ENCODE data around the gene PARD3. TPM values are rescaled to one million over a fixed set of nuclear protein-coding genes. Genes with fewer than 3 reads are reported as not detected.
A peak's percentile ranks its signal among the peaks of the same experiment; 100 is the strongest.

The PARD3 gene
- total RNA-seq, 1 donor from 2014 or later, result 58.7 TPM

- no peaks in the 10 kb centered on the region for H3K36me3 ChIP-seq
- peaks cover 30% of the 10 kb centered on the region for H3K36me3 Mint-ChIP-seq
These were observed 703.9 kb downstream of the PARD3 start for GRCh38 chr10:34111179-34111578.

DNA sequence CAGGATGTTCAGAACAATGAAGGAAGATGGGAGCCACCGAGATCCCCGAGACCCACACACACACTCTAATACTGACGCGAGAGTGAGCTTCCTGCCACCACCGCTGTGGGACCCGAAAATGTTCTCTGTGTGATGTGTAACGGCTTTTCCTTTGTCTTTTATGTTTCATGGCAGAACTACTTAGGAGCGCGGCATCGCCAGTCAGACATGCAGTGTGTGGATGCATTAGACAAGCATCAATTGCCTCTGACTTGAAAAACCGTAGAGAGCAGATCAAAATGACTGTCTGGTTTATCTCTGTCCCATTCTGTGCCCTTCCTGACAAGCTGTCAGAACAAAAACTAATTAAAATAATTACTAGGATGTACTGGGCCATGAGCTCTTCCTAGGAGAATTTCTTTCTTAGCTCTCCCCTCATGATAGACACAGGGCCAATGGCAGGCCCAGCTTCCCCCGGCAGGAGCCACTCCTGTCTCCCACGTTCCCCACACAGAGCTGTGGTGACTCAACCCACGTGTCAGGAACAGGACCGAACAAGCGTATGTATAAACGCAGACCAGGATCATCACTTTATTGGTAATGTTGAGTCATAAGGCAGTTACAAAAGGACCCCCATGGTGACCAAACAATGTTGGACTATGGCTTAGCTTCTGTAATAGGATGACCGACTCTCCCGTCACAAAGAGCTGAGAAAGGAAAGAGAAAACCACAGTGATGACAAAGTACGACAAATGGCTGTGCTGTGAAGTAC is 705.0 kb downstream of the PARD3 start:
- Mint-ChIP-seq H3K4me3 (no peak overlapping the region), H3K9me3 (peaks cover 6% of the 10 kb centered on the region), H3K36me3 (peaks cover 27% of the 10 kb centered on the region), H3K4me1 (peaks cover 22% of the 10 kb centered on the region), H3K27ac (no peak overlapping the region), H3K27me3 (ENCODE audit: insufficient read depth, low read depth) (peaks cover 5% of the 10 kb centered on the region)
- H3K36me3 ChIP-seq, result no peaks in the 10 kb centered on the region
- no peak overlapping the region for H3K9ac ChIP-seq
- H3K4me1 ChIP-seq, result peaks cover 2% of the 10 kb centered on the region
- no peak overlapping the region for H3K27ac ChIP-seq
- H3K79me2 ChIP-seq (ENCODE audit: low read depth), result no peaks in the 10 kb centered on the region
- no peak overlapping the region for H3K4me2 ChIP-seq
- no peaks in the 10 kb centered on the region for H3K9me3 ChIP-seq (ENCODE audit: low read depth)
- no peaks in the 10 kb centered on the region for H3F3A ChIP-seq (ENCODE audit: low read depth)
- TF ChIP-seq EZH2 (IDR thresholded peaks at IDR 0.05) (no peak), CTCF (IDR thresholded peaks at IDR 0.05) (no peak), EZH2phosphoT487 (IDR thresholded peaks at IDR 0.05) (no peak)
- H3K4me3 ChIP-seq, result no peak overlapping the region
- H2AFZ ChIP-seq (replicated peaks), result no peak overlapping the region
- no peaks in the 10 kb centered on the region for H4K20me1 ChIP-seq (ENCODE audit: low read depth)
- no peaks in the 10 kb centered on the region for H3K27me3 ChIP-seq
- peak; percentile 20 for DNase-seq (ENCODE audit: low spot score)

More at GRCh38 chr10:34111179-34111578, 703.9 kb downstream of the PARD3 start:
- H3K9me3 ChIP-seq (ENCODE audit: low read depth), result no peaks in the 10 kb centered on the region
- no peaks in the 10 kb centered on the region for H3K79me2 ChIP-seq (ENCODE audit: low read depth)
- H3K27me3 Mint-ChIP-seq (ENCODE audit: insufficient read depth, low read depth), result peaks cover 7% of the 10 kb centered on the region
- peaks cover 25% of the 10 kb centered on the region for H3K4me1 Mint-ChIP-seq
- no peak overlapping the region for H3K4me3 Mint-ChIP-seq
- no peak overlapping the region for H3K4me2 ChIP-seq
- peaks cover 6% of the 10 kb centered on the region for H3K9me3 Mint-ChIP-seq
- no peaks in the 10 kb centered on the region for H3F3A ChIP-seq (ENCODE audit: low read depth)
- H3K4me3 ChIP-seq, result no peak overlapping the region
- no peak for TF ChIP-seq EZH2 (IDR thresholded peaks at IDR 0.05)
- TF ChIP-seq EZH2phosphoT487 (IDR thresholded peaks at IDR 0.05), result no peak
- TF ChIP-seq CTCF (IDR thresholded peaks at IDR 0.05), result no peak
- DNase-seq (ENCODE audit: low spot score), result no peak
- H4K20me1 ChIP-seq (ENCODE audit: low read depth), result no peaks in the 10 kb centered on the region
- no peaks in the 10 kb centered on the region for H3K4me1 ChIP-seq
- H3K9ac ChIP-seq, result no peak overlapping the region
- H3K27me3 ChIP-seq, result no peaks in the 10 kb centered on the region
- no peak overlapping the region for H3K27ac ChIP-seq
- no peak overlapping the region for H3K27ac Mint-ChIP-seq
- H2AFZ ChIP-seq (replicated peaks), result no peak overlapping the region

DNA sequence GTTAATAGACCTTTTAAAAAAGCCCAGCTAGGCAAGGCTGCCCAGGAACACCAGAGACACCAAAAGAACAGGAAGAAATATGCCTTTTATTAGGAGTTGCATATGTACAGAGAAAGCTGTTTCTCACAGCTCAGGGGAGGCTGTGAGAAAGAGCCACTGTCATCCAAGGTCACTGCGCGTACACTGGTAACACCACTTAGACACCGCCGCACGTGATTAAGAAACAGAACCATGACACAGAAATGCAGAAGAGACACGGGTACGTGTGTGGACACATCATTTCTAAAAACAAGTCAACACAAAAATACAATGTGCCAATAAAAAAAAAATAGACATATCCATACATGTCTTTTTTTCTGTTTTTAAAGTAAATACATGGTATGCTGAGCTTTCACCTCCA is 705.6 kb downstream of the PARD3 start:
- no peaks in the 10 kb centered on the region for H3F3A ChIP-seq (ENCODE audit: low read depth)
- no peaks in the 10 kb centered on the region for H4K20me1 ChIP-seq (ENCODE audit: low read depth)
- H3K9ac ChIP-seq, result no peak overlapping the region
- no peaks in the 10 kb centered on the region for H3K9me3 ChIP-seq (ENCODE audit: low read depth)
- H3K36me3 ChIP-seq, result no peaks in the 10 kb centered on the region
- H2AFZ ChIP-seq (replicated peaks), result no peak overlapping the region
- H3K4me2 ChIP-seq, result no peak overlapping the region
- no peak for DNase-seq (ENCODE audit: low spot score)
- H3K27ac ChIP-seq, result no peak overlapping the region
- TF ChIP-seq EZH2 (IDR thresholded peaks at IDR 0.05), result no peak
- TF ChIP-seq CTCF (IDR thresholded peaks at IDR 0.05), result no peak
- TF ChIP-seq EZH2phosphoT487 (IDR thresholded peaks at IDR 0.05), result no peak
- Mint-ChIP-seq H3K9me3 (peaks cover 6% of the 10 kb centered on the region), H3K36me3 (peaks cover 27% of the 10 kb centered on the region), H3K27me3 (ENCODE audit: insufficient read depth, low read depth) (peaks cover 5% of the 10 kb centered on the region), H3K4me1 (peaks cover 27% of the 10 kb centered on the region), H3K27ac (no peak overlapping the region), H3K4me3 (no peak overlapping the region)
- no peaks in the 10 kb centered on the region for H3K79me2 ChIP-seq (ENCODE audit: low read depth)
- no peaks in the 10 kb centered on the region for H3K27me3 ChIP-seq
- H3K4me3 ChIP-seq, result no peak overlapping the region
- peaks cover 8% of the 10 kb centered on the region for H3K4me1 ChIP-seq

All from neural progenitor cell (in vitro differentiated cells).